Upper lobe of left lung (tissue), 4 donors: ENCODE results near the gene MYO9B.

Experiments used
- CTCF ChIP-seq, 6 experiments: fragments of 450-650 bp in 4 of 6; fragments of 200-600 bp in 2 of 6; sonication (generic) in 2 of 6; IDR thresholded peaks; one replicate each; pipeline ENCODE4 v1.5.1; 2016 to 2019; ENCODE audit warnings: antibody characterized with exemption in 6 of 6
- POLR2A ChIP-seq, 4 donors: fragments of 450-650 bp; IDR thresholded peaks; one replicate each; pipeline ENCODE4 v1.5.1; 2016 to 2017; ENCODE audit warnings: antibody characterized with exemption in 4 of 4, mild to moderate bottlenecking in 2 of 4

- no peak for TF ChIP-seq CTCF (IDR thresholded peaks at IDR 0.05)
- TF ChIP-seq POLR2A (IDR thresholded peaks at IDR 0.05), result no peak
Observed at GRCh38 chr19:17037184-17037583, 38.4 kb upstream of the MYO9B start.
